ENCODE data around the gene TRIM9.
"Not testable (repeated sequence)": the region's sequence is repeated elsewhere in the genome, so short reads cannot be mapped to it uniquely, and the experiment has no call there.

The TRIM9 gene

GRCh38 chr14:50963919-50964318 lies 131.0 kb downstream of the TRIM9 start:
- no peak for TF ChIP-seq ZNF274 (IDR thresholded peaks at IDR 0.05; ENCODE audit: low read depth, low read length)
- no peak overlapping the region for H3K4me3 ChIP-seq (ENCODE audit: low read length)

DNA sequence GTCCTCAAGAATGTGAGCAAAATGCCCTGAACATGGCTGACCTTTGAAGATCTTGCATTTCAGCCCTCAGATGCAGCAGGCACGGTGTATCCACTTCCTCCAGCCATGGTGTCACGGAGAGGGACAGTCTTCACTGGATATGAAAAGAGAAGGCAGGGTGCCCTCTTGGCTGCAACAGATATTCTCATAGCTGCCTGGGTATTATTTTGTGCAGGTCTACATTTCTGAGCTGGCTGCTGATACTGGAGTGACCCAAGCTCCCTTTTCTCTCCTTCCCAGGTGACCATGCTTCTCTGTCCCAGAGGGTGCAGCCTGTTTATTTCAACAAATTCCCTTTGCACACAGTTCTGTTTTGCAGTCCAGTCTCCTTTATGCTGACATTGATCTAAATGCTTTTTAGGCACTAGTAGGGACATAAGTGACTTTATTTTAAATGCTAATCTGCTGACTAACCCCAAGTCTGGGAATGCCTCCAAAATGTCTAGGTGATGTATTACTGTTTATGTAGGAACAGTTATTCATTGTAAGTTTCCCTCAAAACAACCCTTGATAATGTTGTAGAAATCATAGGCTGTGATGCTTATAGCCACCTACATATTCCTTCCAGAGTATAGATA lies 133.2 kb downstream of the TRIM9 start:
- TF ChIP-seq ZNF274 (IDR thresholded peaks at IDR 0.05; ENCODE audit: low read depth, low read length), result no peak
- no peak overlapping the region for H3K4me3 ChIP-seq (ENCODE audit: low read length)

- no peak for TF ChIP-seq ZNF274 (IDR thresholded peaks at IDR 0.05; ENCODE audit: low read depth, low read length)
- no peak overlapping the region for H3K4me3 ChIP-seq (ENCODE audit: low read length)
Observed at GRCh38 chr14:50957296-50957695, 137.6 kb downstream of the TRIM9 start.

DNA sequence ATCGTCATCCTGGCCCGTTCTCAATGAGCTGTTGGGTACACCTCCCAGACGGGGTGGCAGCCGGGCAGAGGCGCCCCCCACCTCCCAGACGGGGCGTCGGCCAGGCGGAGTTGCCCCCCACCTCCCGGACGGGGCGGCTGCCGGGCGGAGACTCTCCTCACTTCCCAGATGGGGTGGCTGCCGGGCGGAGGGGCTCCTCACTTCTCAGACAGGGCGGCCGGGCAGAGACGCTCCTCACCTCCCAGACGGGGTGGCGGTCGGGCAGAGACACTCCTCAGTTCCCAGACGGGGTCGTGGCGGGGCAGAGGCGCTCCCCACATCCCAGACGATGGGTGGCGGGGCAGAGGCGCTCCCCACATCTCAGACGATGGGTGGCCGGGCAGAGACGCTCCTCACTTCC lies 138.5 kb downstream of the TRIM9 start:
- H3K4me3 ChIP-seq (ENCODE audit: low read length), result not testable (repeated sequence)

DNA sequence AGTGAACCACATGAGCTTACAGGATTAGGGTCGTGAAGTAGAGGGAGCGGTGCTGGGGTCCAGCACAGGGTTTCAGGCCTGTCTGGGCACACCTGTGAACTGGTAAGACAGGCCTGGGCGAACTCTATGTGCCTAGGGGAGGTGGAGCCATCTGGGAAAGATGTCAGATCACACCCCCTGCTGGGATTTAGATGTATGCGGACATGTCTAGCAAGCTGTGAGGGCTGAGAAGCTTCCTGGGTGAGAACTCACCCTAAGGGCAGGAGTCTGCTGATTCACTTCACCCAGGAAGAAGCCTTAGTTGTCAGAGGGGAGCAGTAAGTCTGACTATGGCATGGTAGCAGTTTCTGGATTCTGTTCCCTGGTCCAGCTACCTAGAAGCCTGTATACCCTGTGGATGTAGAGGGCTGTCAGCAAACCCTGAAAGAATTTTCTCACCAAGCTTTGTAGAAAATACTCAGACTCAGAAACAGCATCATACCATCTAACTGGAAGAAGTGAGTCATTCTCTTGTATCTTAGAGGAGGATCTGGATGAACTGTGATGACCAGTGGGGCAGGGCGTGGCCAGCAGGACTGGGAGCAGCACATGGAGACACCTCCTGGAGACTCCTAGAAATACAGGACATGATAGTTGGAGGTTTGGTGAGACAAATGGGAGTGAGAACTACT lies 139.4 kb downstream of the TRIM9 start:
- TF ChIP-seq ZNF274 (IDR thresholded peaks at IDR 0.05; ENCODE audit: low read depth, low read length), result no peak
- H3K4me3 ChIP-seq (ENCODE audit: low read length), result no peak overlapping the region

- no peak for TF ChIP-seq ZNF274 (IDR thresholded peaks at IDR 0.05; ENCODE audit: low read depth, low read length)
- H3K4me3 ChIP-seq (ENCODE audit: low read length), result no peak overlapping the region
Observed at GRCh38 chr14:50954811-50955372, 140.0 kb downstream of the TRIM9 start.

DNA sequence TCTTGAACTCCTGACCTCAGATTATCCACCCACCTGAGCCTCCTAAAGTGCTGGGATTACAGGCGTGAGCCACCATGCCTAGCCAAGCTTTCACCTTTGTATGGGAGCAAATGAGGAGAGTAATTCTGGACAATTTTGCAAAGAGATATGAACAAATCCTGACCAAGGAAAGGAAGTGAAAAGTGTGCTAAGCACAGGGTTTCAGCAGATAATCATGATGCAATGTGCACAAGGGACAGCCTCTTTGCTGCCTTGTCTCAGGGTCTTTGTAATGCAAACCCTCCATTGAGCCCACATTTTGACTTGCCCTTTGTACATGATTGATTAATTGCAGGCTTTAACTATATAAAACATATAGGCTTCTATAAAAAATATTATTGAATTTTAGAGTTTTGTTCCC lies 141.4 kb downstream of the TRIM9 start:
- no peak overlapping the region for H3K4me3 ChIP-seq (ENCODE audit: low read length)

GRCh38 chr14:50951032-50951431 lies 143.9 kb downstream of the TRIM9 start:
- no peak overlapping the region for H3K4me3 ChIP-seq (ENCODE audit: low read length)
- TF ChIP-seq ZNF274 (IDR thresholded peaks at IDR 0.05; ENCODE audit: low read depth, low read length), result no peak

More for the DNA sequence above, 141.4 kb downstream of the TRIM9 start:
- TF ChIP-seq ZNF274 (IDR thresholded peaks at IDR 0.05; ENCODE audit: low read depth, low read length), result no peak

DNA sequence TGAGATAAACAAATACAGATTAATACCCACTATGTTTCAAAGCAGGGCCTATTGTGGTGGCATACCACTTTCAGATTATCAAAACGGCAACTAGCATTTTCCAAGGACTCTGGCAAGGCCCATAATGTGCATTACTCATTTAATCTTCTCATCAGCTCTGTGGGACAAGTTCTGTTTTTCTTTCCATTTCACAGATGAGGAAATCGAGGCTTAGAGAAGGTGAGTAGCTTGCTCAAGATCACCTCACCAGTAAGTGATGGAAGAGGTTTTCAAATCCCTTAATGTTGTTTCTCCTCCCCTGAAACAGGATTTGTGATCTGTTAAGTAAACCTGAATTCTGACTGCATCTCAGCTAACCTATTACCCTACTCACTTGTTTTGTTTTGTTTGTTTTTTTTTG lies 146.7 kb downstream of the TRIM9 start:
- no peak for TF ChIP-seq ZNF274 (IDR thresholded peaks at IDR 0.05; ENCODE audit: low read depth, low read length)
- H3K4me3 ChIP-seq (ENCODE audit: low read length), result no peak overlapping the region

GRCh38 chr14:50947446-50947845 lies 147.5 kb downstream of the TRIM9 start:
- no peak overlapping the region for H3K4me3 ChIP-seq (ENCODE audit: low read length)
- no peak for TF ChIP-seq ZNF274 (IDR thresholded peaks at IDR 0.05; ENCODE audit: low read depth, low read length)

- no peak for TF ChIP-seq ZNF274 (IDR thresholded peaks at IDR 0.05; ENCODE audit: low read depth, low read length)
- no peak overlapping the region for H3K4me3 ChIP-seq (ENCODE audit: low read length)
Observed at GRCh38 chr14:50946234-50946935, 148.5 kb downstream of the TRIM9 start.

DNA sequence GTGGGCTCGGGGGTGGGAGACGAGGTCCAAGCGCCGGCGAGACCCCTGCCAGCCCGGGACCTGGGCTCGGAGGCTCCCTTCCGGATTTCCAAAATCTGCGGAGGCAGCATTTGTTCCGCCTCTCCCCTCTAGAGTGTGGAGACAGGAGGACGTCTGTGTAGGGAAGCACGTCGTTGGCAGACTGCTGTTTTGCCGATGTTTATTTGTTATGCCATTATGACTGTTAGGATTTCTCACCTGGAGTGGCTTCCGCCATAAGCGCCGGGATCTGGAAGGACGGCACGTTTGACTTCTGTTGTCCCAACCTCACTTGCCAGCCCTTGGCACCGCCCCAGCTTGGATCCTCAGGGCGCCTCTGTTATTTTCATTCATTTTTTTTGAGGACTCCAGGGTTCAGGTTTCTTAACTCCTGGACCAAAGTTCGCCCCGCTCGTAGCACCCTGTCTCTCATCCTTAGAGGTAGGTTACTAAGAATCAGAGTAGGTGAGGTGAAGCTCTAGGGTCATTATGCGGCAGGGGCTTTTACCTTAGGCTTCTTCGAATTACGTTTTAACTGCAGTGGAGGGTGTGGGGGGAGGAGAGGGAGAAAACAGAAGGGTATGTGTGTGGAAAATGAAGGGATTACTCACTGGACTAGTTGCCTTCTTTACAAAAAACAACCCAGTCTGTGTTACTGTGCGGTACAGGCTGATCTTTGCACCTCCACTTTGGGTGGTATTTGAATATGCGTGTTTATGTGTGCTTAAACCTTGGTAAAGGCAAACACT lies 150.1 kb downstream of the TRIM9 start:
- TF ChIP-seq ZNF274 (IDR thresholded peaks at IDR 0.05; ENCODE audit: low read depth, low read length), result no peak
- peak overlapping the region; percentile 79; the same call in 1 of the 2 replicates for H3K4me3 ChIP-seq (ENCODE audit: low read length)

DNA sequence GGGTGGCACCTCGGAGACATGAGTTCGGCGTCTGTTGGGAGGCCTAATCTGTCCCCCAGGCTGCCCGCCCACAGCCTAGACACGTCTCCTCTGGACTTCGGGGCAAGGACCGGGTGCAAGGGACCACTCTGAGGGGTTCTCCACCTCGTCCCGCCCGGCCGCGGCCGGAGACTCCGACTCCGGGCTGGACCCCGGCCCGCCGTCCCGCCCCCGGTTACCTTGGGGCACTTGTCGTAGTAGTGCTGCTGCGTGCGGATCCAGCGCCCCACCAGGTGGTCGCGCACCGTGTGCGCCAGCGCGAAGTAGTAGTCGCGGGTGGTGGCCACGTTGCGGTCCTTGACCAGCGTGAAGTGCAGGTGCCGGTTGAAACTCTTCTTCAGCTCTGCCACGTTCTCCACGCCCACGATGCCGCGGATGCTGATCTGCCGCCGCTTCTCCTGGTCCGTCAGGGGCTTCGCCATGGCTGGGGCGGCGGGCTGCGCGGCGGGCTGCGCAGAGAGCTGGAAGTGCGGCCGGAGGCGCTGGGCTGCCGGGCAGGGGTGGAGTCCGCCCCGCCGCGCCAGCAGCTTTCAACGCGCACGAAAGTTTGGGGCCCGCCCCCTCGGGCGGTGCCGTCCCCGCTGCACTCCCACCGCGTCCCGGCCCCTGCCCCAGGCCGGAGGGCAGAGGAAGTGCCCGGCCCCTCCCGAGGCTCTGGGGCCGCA lies 150.8 kb downstream of the TRIM9 start, which contains the start of gene PYGL:
PYGL (minus strand) TSS at position 541 of the 704 bp plus-strand sequence; CDS start at position 461, 80 bp downstream.
- H3K4me3 ChIP-seq (ENCODE audit: low read length), result peak within 1 kb of the TSS; percentile 79; the same call in 1 of the 2 replicates
- TF ChIP-seq ZNF274 (IDR thresholded peaks at IDR 0.05; ENCODE audit: low read depth, low read length), result no peak
